HepG2 (cell line): ENCODE measurements around the gene SECISBP2L. TPM values are rescaled to one million over a fixed set of nuclear protein-coding genes. Genes with fewer than 3 reads are reported as not detected.

Experiments used
- ATAC-seq: fragments of 200-7000 bp; cut with Tn5 transposase; 3 replicates; pipeline ENCODE4 v1.9.1; 2020; ENCODE audit warnings: mild to moderate bottlenecking, moderate library complexity
- BruUV-seq: library from RNA; stranded (reverse); fragments of 400-500 nt; replicated peaks from 2 replicates; lab custom pipeline; 2021; lab: Mats Ljungman, UMichigan
- CTCF ChIA-PET: fragments of 300-600 bp; formaldehyde crosslinking; extraction: SDS; loops from one replicate; lab custom pipeline; 2021; ENCODE audit warnings: low total read pairs, inconsistent platforms, low intra/inter-chr PET ratio; lab: Yijun Ruan, JAX
- POLR2A ChIA-PET: fragments of 350-600 bp; sonication (Branson Sonifier 250); formaldehyde crosslinking; loops from one replicate; lab custom pipeline; 2020; ENCODE audit warnings: antibody characterized with exemption, inconsistent platforms; lab: Yijun Ruan, JAX
- DNase-seq: peaks from one replicate; pipeline ENCODE4 v3.0.0-alpha.2; 2015; ENCODE audit warnings: low spot score
- FAIRE-seq: peaks from 3 replicates; lab custom pipeline; 2011; peaks lifted over from hg19 to GRCh38; lab: Jason Lieb, UNC
- H2AFZ ChIP-seq: one replicate; pipeline ENCODE4 v1.6.1; 2011; ENCODE audit warnings: low read length, inconsistent platforms
- H3K27ac ChIP-seq: fragments of 300-600 bp; 3 replicates; pipeline ENCODE4 v1.8.0; 2011; ENCODE audit warnings: mixed run types, mild to moderate bottlenecking, mixed read lengths, low read length, inconsistent platforms; ENCODE audit not compliant: insufficient read depth; ENCODE audit errors: extremely low read length
- H3K27me3 ChIP-seq, 2 experiments: fragments of 200-600 bp in 1 of 2; 2 replicates in 1 of 2; 3 replicates in 1 of 2; pipeline versions ENCODE4 v1.6.0 to v1.8.0; 2011; ENCODE audit warnings: low read length in 2 of 2, mild to moderate bottlenecking in 2 of 2, moderate library complexity in 2 of 2, inconsistent platforms in 1 of 2; ENCODE audit not compliant: insufficient read depth in 2 of 2, control insufficient read depth in 1 of 2
- H3K36me3 ChIP-seq, 2 experiments: fragments of 200-600 bp in 1 of 2; replicated peaks in 1 of 2; 2 replicates in 1 of 2; 3 replicates in 1 of 2; pipeline versions ENCODE4 v1.5.1 to v1.8.0; 2011; ENCODE audit warnings: low read length in 2 of 2, inconsistent platforms in 1 of 2; ENCODE audit not compliant: insufficient read depth in 2 of 2, control insufficient read depth in 1 of 2
- H3K4me1 ChIP-seq: 2 replicates; pipeline ENCODE4 v1.5.1; 2012; ENCODE audit warnings: low read length, inconsistent platforms; ENCODE audit not compliant: insufficient read depth
- H3K4me2 ChIP-seq: 2 replicates; pipeline ENCODE4 v1.6.0; 2011; ENCODE audit warnings: low read depth, low read length, inconsistent platforms
- H3K4me3 ChIP-seq, 3 experiments: fragments of 200-600 bp in 1 of 3; sonication (generic), shearing (Covaris generic) in 1 of 3; replicated peaks in 1 of 3; 2 replicates each; pipeline ENCODE4 v1.5.1; 2011 to 2016; ENCODE audit warnings: low read length in 3 of 3, inconsistent platforms in 2 of 3, low read depth in 2 of 3, mild to moderate bottlenecking in 2 of 3, control low read depth in 1 of 3, mixed read lengths in 1 of 3; ENCODE audit not compliant: insufficient read depth in 1 of 3
- H3K79me2 ChIP-seq: one replicate; pipeline ENCODE4 v1.6.1; 2011; ENCODE audit warnings: low read length, inconsistent platforms; ENCODE audit not compliant: insufficient read depth
- H3K9ac ChIP-seq: 2 replicates; pipeline ENCODE4 v1.6.0; 2011; ENCODE audit warnings: mild to moderate bottlenecking, low read depth, low read length, inconsistent platforms; ENCODE audit not compliant: insufficient read depth
- H3K9me3 ChIP-seq: 2 replicates; pipeline ENCODE4 v1.5.1; 2012; ENCODE audit warnings: mild to moderate bottlenecking, low read length
- H4K20me1 ChIP-seq: 2 replicates; pipeline ENCODE4 v1.6.0; 2011; ENCODE audit warnings: inconsistent platforms, mild to moderate bottlenecking, low read length, moderate library complexity; ENCODE audit not compliant: insufficient read depth
- KAT2B ChIP-seq: fragments of 150-350 bp; IDR thresholded peaks from 2 replicates; pipeline ENCODE4 v1.6.1; 2014; ENCODE audit warnings: low read depth, low read length, borderline replicate concordance
- NR2C2 ChIP-seq: sonication (generic); formaldehyde crosslinking; IDR thresholded peaks from 2 replicates; pipeline ENCODE4 v1.4.0; 2020; ENCODE audit warnings: missing genetic modification reagents, mild to moderate bottlenecking, moderate library complexity, borderline replicate concordance
- TEAD2 ChIP-seq: sonication (generic); formaldehyde crosslinking; IDR thresholded peaks from 2 replicates; pipeline ENCODE4 v1.9.0; 2021; ENCODE audit warnings: missing genetic modification reagents
- TGIF2 ChIP-seq: IDR thresholded peaks from 2 replicates; pipeline ENCODE4 v1.6.1; 2016; ENCODE audit warnings: control low read depth, missing compliant biosample characterization
- ZBTB7A ChIP-seq: sonication (generic); formaldehyde crosslinking; IDR thresholded peaks from 2 replicates; pipeline ENCODE4 v1.8.0; 2022; ENCODE audit warnings: mild to moderate bottlenecking, missing genetic modification reagents
- ZFP1 ChIP-seq: IDR thresholded peaks from 2 replicates; pipeline ENCODE4 v1.6.1; 2016
- ZFY ChIP-seq: sonication (generic); formaldehyde crosslinking; IDR thresholded peaks from 2 replicates; pipeline ENCODE4 v1.4.0; 2020; ENCODE audit warnings: missing genetic modification reagents
- ZNF136 ChIP-seq: sonication (generic); formaldehyde crosslinking; IDR thresholded peaks from 2 replicates; pipeline ENCODE4 v1.8.1; 2022; ENCODE audit warnings: low read depth, mild to moderate bottlenecking, moderate library complexity, missing genetic modification reagents
- ZNF333 ChIP-seq: sonication (generic); formaldehyde crosslinking; IDR thresholded peaks from 2 replicates; pipeline ENCODE4 v1.4.0; 2020; ENCODE audit warnings: mild to moderate bottlenecking, missing genetic modification reagents, borderline replicate concordance
- ZNF350 ChIP-seq: sonication (generic); formaldehyde crosslinking; IDR thresholded peaks from 2 replicates; pipeline ENCODE4 v1.4.0; 2020; ENCODE audit warnings: mild to moderate bottlenecking, low read depth, missing genetic modification reagents, borderline replicate concordance
- ZNF354B ChIP-seq: sonication (generic); formaldehyde crosslinking; IDR thresholded peaks from 2 replicates; pipeline ENCODE4 v1.8.0; 2022; ENCODE audit warnings: mild to moderate bottlenecking, missing genetic modification reagents
- ZNF460 ChIP-seq: sonication (generic); formaldehyde crosslinking; IDR thresholded peaks from 2 replicates; pipeline ENCODE4 v1.5.1; 2020; ENCODE audit warnings: missing genetic modification reagents, mild to moderate bottlenecking, borderline replicate concordance
- ZNF562 ChIP-seq: sonication (generic); formaldehyde crosslinking; IDR thresholded peaks from 2 replicates; pipeline ENCODE4 v1.8.0; 2022; ENCODE audit warnings: missing genetic modification reagents, borderline replicate concordance
- ZNF772 ChIP-seq: sonication (generic); formaldehyde crosslinking; IDR thresholded peaks from 2 replicates; pipeline ENCODE4 v1.5.0; 2020; ENCODE audit warnings: mild to moderate bottlenecking, missing genetic modification reagents
- ZNF850 ChIP-seq: sonication (generic); formaldehyde crosslinking; conservative IDR thresholded peaks from 2 replicates; pipeline ENCODE4 v1.9.0; 2021; ENCODE audit warnings: mild to moderate bottlenecking, missing genetic modification reagents
- WGBS: methylation state at CpG from one replicate; pipeline ENCODE4 v1.1.6; 2017; ENCODE audit warnings: low lambda C conversion rate; 5-methylcytosine and 5-hydroxymethylcytosine counted together
- in situ Hi-C: cut with HindIII; loops from 2 replicates; pipeline ENCODE4 v1.10.0; 2017; ENCODE audit warnings: low pct_unique_long_range_greater_than_20kb; ENCODE audit not compliant: extremely low pct_ligation_motif_present
- intact Hi-C: fragments of 100-400 bp; cut with micrococcal nuclease; formaldehyde crosslinking; loops from one replicate; pipeline ENCODE4 v1.10.0; 2022; ENCODE audit not compliant: unreplicated experiment
- polyA plus RNA-seq, 8 experiments: library from polyadenylated mRNA; depleted of rRNA in 3 of 8; stranded (reverse) in 7 of 8; unstranded in 1 of 8; fragments of >200 nt; fragmentation: Illumina TruSeq in 4 of 8; extraction: Trizol in 4 of 8; gene quantifications; 2 replicates each; pipeline versions ENCODE4 v1.2.1 to v1.2.3, GENCODE V29; 2011 to 2016; ENCODE audit warnings: low read depth in 4 of 8, missing spikeins in 1 of 8, mixed read lengths in 1 of 8; ENCODE audit not compliant: insufficient read depth in 1 of 8
- total RNA-seq, 5 experiments: library from RNA; depleted of rRNA; stranded (reverse); fragments of >200 nt; fragmentation: Illumina TruSeq; extraction: Trizol; gene quantifications; 2 replicates each; pipeline ENCODE4 v1.2.3, GENCODE V29; 2016; ENCODE audit warnings: low read depth in 1 of 5
- TF ChIP-seq, protein P1 (sequence below): sonication (generic); formaldehyde crosslinking; IDR thresholded peaks from 2 replicates; pipeline ENCODE4 v1.4.0; 2020; ENCODE audit warnings: missing genetic modification reagents
- TF ChIP-seq, protein P2 (sequence below): sonication (generic); formaldehyde crosslinking; IDR thresholded peaks from 2 replicates; pipeline ENCODE4 v1.5.0; 2020; ENCODE audit warnings: missing genetic modification reagents
- TF ChIP-seq, protein P3 (sequence below): sonication (generic); formaldehyde crosslinking; IDR thresholded peaks from 2 replicates; pipeline ENCODE4 v1.8.1; 2023; ENCODE audit warnings: mild to moderate bottlenecking, missing genetic modification reagents, borderline replicate concordance
- TF ChIP-seq, protein P4 (sequence below): sonication (generic); formaldehyde crosslinking; IDR thresholded peaks from 2 replicates; pipeline ENCODE4; 2020; ENCODE audit warnings: missing genetic modification reagents, mild to moderate bottlenecking, borderline replicate concordance
- TF ChIP-seq, protein P5 (sequence below): sonication (generic); formaldehyde crosslinking; IDR thresholded peaks from 2 replicates; pipeline ENCODE4 v1.5.1; 2020; ENCODE audit warnings: missing genetic modification reagents, mild to moderate bottlenecking, borderline replicate concordance

The SECISBP2L gene
- total and polyA plus RNA-seq, 2 of the 13 experiments (the other 11 are each of a cell fraction or from before 2014, with no cell fraction given): 13.9 to 15.6 TPM

DNA sequence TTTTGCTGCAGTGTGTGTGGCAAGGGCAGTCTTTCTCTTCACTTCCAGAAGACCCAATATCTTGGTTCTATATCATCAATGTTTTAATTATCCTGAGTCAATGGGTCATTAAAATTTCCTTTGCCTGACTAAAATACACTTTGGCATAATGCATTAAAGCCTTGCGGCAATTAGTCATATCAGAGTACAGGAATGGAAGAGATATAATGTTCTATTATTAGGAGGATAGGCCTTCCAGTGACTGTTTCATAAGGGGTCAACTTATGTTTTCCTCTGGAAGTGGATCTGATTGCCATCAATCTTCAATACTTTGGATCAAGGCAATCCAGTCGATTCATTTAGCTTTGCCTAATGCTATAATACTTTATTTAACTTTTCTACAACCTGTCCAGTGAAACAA is 9.4 kb upstream of the SECISBP2L start (continued):
- TF ChIP-seq ZNF562 (CRISPR knock-in tag) (no peak), ZBTB7A (CRISPR knock-in tag) (no peak), KAT2B (no peak), ZFY (no peak)
- TF ChIP-seq, protein P1, sequence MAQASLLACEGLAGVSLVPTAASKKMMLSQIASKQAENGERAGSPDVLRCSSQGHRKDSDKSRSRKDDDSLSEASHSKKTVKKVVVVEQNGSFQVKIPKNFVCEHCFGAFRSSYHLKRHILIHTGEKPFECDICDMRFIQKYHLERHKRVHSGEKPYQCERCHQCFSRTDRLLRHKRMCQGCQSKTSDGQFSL (CRISPR knock-in tag): no peak
- TF ChIP-seq, protein P2, sequence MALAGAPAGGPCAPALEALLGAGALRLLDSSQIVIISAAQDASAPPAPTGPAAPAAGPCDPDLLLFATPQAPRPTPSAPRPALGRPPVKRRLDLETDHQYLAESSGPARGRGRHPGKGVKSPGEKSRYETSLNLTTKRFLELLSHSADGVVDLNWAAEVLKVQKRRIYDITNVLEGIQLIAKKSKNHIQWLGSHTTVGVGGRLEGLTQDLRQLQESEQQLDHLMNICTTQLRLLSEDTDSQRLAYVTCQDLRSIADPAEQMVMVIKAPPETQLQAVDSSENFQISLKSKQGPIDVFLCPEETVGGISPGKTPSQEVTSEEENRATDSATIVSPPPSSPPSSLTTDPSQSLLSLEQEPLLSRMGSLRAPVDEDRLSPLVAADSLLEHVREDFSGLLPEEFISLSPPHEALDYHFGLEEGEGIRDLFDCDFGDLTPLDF (CRISPR knock-in tag): no peak

DNA sequence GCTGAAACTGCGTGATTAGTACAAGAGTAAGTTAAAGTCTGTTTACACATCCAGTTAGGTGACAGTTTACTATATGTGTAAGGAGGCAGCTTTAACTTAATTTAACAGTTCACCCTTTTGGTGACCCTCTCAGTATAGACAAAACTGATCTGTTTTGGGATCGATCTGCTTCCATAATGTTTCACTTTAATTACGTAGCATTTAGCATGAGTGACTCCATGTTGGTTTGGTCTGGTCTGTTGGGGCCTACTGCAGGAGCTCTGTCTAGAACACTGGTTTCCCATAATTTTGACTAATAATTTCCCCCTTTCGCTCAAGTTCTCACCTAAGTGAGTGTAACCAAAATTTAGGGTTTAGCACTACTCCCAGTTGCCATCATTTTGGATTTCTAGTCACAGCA is 6.4 kb upstream of the SECISBP2L start:
- no TSS peak for BruUV-seq
- WGBS: 55% methylated on average over 4 of the region's 4 CpGs
- peaks cover 9% of the 10 kb centered on the region; the same call in 1 of the 2 replicates for H3K9me3 ChIP-seq
- no peak overlapping the region for H3K4me2 ChIP-seq
- ATAC-seq (no peak), DNase-seq (no peak), FAIRE-seq (no peak)
- no peak overlapping the region for H3K27ac ChIP-seq
- intact Hi-C loops: no loop called here
- ChIA-PET POLR2A (no interaction called here), CTCF (no interaction called here)
- no peaks in the 10 kb centered on the region for H4K20me1 ChIP-seq
- no peaks in the 10 kb centered on the region for H3K36me3 ChIP-seq
- no peak overlapping the region for H3K9ac ChIP-seq
- H3K4me3 ChIP-seq: no peak overlapping the region
- H3K27me3 ChIP-seq: no peaks in the 10 kb centered on the region
- no peak overlapping the region for H2AFZ ChIP-seq
- H3K79me2 ChIP-seq: no peaks in the 10 kb centered on the region
- 0 out of 2 replicates have a peak, but pooled peaks cover under 1% of the 10 kb centered on the region for H3K4me1 ChIP-seq
- in situ Hi-C loops: no loop called here
- no peak for TF ChIP-seq TGIF2 (CRISPR knock-in tag)
- no peak for TF ChIP-seq ZNF354B (CRISPR knock-in tag)
- TF ChIP-seq ZNF350: no peak
- TF ChIP-seq NR2C2 (CRISPR knock-in tag): no peak
- no peak for TF ChIP-seq ZFP1 (CRISPR knock-in tag)
- TF ChIP-seq, protein P3, sequence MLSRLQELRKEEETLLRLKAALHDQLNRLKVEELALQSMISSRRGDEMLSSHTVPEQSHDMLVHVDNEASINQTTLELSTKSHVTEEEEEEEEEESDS: no peak
- TF ChIP-seq ZNF136 (CRISPR knock-in tag): no peak
- TF ChIP-seq, protein P4, sequence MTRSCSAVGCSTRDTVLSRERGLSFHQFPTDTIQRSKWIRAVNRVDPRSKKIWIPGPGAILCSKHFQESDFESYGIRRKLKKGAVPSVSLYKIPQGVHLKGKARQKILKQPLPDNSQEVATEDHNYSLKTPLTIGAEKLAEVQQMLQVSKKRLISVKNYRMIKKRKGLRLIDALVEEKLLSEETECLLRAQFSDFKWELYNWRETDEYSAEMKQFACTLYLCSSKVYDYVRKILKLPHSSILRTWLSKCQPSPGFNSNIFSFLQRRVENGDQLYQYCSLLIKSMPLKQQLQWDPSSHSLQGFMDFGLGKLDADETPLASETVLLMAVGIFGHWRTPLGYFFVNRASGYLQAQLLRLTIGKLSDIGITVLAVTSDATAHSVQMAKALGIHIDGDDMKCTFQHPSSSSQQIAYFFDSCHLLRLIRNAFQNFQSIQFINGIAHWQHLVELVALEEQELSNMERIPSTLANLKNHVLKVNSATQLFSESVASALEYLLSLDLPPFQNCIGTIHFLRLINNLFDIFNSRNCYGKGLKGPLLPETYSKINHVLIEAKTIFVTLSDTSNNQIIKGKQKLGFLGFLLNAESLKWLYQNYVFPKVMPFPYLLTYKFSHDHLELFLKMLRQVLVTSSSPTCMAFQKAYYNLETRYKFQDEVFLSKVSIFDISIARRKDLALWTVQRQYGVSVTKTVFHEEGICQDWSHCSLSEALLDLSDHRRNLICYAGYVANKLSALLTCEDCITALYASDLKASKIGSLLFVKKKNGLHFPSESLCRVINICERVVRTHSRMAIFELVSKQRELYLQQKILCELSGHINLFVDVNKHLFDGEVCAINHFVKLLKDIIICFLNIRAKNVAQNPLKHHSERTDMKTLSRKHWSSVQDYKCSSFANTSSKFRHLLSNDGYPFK (CRISPR knock-in tag): no peak
- no peak for TF ChIP-seq ZNF850 (CRISPR knock-in tag)
- TF ChIP-seq, protein P5, sequence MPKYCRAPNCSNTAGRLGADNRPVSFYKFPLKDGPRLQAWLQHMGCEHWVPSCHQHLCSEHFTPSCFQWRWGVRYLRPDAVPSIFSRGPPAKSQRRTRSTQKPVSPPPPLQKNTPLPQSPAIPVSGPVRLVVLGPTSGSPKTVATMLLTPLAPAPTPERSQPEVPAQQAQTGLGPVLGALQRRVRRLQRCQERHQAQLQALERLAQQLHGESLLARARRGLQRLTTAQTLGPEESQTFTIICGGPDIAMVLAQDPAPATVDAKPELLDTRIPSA (CRISPR knock-in tag): no peak
- TF ChIP-seq ZNF333: no peak
- no peak for TF ChIP-seq TEAD2 (CRISPR knock-in tag)
- no peak for TF ChIP-seq ZNF460 (CRISPR knock-in tag)
- no peak for TF ChIP-seq ZNF772 (CRISPR knock-in tag)
